HG03097 (cell line): Measurements from ENCODE around the gene UPF1.

ENCODE experiments used
- ATAC-seq: cut with Tn5 transposase; IDR thresholded peaks from one replicate; pipeline ENCODE4 v1.9.1; 2021; ENCODE audit not compliant: unreplicated experiment, low FRiP score

UPF1 gene

GRCh38 chr19:18853755-18854427, 22.1 kb downstream of the UPF1 start:
- ATAC-seq: no peak

GRCh38 chr19:18854982-18855381, 23.2 kb downstream of the UPF1 start:
- ATAC-seq: no peak

GRCh38 chr19:18855647-18856384, 24.1 kb downstream of the UPF1 start:
- ATAC-seq: no peak

DNA sequence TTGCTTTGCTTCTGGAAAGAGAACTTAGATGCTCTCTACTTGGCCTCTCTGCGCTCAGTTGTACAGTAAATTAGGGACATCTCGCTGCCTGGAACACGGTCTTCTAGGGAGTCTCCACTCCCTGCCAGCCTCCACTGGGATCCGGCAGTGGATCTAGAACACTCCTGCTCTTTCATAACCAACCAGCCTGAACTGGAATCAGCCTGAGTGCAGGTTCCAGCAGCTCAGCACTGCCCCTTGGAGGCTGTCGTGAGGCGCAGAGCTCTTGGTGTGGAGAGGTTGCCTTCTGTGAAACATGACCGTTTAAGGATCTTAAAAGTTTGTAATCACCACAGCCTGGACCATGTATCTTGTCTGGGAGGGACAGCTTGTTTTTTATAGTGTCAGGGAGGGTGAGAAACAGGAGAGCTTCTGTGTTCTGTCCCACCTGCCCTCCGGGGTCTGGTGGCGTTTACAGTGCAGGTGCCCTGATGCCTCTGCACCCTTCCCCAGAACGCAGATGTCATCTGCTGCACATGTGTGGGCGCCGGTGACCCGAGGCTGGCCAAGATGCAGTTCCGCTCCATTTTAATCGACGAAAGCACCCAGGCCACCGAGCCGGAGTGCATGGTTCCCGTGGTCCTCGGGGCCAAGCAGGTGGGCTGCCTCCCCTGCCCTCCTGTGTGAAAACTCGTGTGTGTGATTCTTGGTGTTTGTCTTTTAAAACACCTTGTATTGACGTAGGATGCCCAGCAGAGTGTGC, 24.8 kb downstream of the UPF1 start:
- ATAC-seq: no peak

DNA sequence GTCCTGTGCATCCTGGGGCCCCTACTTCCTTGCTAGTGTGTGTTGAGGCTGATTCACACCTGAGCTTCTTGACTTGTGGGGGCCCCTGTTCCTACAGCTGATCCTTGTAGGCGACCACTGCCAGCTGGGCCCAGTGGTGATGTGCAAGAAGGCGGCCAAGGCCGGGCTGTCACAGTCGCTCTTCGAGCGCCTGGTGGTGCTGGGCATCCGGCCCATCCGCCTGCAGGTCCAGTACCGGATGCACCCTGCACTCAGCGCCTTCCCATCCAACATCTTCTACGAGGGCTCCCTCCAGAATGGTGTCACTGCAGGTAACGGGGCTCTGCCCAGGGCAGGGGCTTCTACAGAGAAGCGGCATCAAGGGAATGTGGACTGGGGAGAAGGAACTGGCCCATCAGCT, 25.5 kb downstream of the UPF1 start:
- no peak for ATAC-seq

DNA sequence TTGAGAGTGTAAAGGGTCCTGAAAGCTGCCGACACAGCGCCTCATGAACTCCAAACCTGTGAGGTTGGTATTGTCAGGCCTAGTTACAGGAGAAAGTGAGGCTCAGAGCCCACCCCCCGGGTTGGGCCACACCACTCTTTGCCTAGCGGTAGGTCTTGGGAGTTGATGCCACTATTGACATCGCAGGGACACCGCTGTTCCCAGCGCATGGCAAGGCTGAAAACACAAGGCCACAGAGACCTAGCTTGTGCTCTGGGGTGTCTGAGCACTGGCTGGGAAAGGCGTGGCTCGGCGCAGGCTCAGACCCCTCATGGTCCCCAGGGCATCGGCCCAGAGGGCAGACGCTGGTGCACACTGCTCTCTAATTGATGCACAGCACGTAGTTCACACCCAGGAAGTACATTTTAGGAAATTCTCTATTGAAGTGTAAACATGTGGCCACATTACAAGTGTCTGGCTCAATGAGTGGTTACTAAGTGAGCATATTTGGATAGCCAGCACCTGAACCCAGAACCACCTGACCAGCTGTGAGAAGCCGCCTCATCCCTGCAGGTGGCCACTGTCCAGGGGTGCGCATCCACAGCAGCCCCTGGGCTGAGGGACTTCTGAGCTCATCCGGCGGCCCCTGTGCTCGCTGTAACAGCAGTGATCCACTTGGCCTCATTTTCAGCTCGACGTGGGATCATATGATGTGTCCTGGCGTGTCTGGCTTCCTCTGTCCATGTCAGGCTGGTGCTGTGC, 27.3 kb downstream of the UPF1 start:
- no peak for ATAC-seq

- no peak for ATAC-seq
These were observed 28.0 kb downstream of the UPF1 start for GRCh38 chr19:18859676-18860301.

- no peak for ATAC-seq
These were observed 28.5 kb downstream of the UPF1 start for GRCh38 chr19:18860302-18860700.

GRCh38 chr19:18860725-18861124, 29.0 kb downstream of the UPF1 start:
- no peak for ATAC-seq

GRCh38 chr19:18861235-18861634, 29.5 kb downstream of the UPF1 start:
- no peak for ATAC-seq

GRCh38 chr19:18861917-18862316, 30.2 kb downstream of the UPF1 start:
- ATAC-seq: no peak

- no peak for ATAC-seq
These were observed 31.4 kb downstream of the UPF1 start for GRCh38 chr19:18862976-18863842.

DNA sequence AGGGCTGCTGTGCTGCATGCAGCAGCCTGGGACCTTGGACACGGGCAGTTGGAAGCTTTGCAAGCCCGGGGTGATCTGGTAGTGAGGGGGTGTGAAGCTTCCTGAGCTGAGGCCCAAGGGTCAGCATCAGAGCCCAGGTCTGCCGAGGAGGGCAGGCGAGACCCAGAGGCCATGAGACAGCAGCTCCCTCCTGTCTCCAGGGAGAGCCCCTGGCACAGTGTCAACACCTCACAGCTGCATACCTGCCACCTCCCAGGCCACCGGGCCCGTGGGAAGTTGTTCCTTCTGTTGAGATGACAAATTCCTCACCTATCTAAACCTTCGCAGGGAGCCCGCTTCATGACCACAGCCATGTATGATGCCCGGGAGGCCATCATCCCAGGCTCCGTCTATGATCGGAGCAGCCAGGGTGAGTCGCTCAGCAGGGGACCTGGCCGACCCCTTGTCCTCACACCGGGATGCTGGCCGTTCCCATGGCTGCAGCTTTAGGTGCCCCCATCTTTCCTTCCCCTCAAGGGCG, 32.1 kb downstream of the UPF1 start:
- no peak for ATAC-seq

GRCh38 chr19:18865106-18865972, 33.6 kb downstream of the UPF1 start:
- ATAC-seq: no peak

DNA sequence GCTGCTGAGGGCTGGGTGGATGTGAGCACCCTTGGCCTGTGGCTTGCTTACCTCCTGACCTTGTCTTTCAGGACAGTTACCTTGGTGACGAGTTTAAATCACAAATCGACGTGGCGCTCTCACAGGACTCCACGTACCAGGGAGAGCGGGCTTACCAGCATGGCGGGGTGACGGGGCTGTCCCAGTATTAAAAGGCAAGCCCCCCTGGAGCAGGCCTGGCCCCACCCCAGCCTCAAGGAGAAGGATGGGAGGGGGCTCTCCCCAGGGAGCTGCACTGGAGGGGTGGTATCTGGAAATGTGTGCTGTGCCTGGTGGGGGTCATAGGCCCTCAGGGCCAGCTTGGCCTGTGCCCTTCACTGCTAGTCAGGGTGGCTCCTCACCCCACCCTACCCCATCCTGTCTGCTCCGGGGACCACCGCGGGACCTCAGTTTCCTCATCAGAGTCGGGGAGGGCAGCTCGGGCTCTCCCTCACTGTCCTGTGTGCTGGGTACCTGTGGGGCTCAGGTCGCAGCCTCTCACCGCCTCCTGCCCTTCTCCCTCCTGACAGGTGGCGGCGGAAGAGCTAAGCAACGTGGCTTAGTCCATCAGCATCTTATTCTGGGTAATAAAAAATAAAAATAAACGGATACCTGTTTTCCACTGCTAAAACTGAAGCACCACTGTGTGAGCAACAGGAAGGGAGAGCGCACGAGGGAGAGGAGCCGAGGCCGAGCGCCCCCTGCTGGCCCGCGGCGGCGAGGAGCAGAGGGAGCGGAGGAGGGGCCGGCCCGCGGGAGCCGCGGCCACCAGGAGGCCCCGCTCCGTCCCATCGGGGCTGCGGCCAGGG, 34.4 kb downstream of the UPF1 start:
- ATAC-seq: no peak

- no peak for ATAC-seq
These were observed 35.0 kb downstream of the UPF1 start for GRCh38 chr19:18866800-18867123.

- ATAC-seq: no peak
These were observed 35.4 kb downstream of the UPF1 start for GRCh38 chr19:18867199-18867598.

DNA sequence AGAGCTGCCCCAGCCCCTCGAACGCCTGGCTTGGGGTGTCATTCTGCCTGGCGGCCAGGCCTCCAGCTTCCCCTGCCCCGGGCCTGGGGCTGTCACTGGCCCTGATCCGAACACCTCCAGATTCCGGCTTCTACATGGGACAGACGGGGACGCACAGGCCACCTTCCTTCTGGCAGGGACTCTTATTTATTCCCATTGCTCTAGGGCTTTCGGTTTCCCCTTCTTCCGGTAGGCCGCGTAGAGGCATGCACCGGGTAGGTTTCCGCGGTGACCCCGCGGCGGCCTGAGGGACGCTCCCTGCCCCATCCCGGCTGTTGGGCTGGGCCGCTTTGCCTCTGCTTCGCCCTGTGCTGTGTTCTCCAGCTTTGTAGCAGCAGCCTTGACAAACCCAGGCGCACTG, 36.0 kb downstream of the UPF1 start:
- no peak for ATAC-seq
